ENCODE results near the gene CACHD1. TPM values are rescaled to one million over a fixed set of nuclear protein-coding genes. Genes with fewer than 3 reads are reported as not detected.

Gene CACHD1
- total and polyA plus RNA-seq, 9 of the 15 experiments (the other 6 are each of a cell fraction or from before 2014, with no cell fraction given) = 0.07 TPM; not detected in 8

DNA sequence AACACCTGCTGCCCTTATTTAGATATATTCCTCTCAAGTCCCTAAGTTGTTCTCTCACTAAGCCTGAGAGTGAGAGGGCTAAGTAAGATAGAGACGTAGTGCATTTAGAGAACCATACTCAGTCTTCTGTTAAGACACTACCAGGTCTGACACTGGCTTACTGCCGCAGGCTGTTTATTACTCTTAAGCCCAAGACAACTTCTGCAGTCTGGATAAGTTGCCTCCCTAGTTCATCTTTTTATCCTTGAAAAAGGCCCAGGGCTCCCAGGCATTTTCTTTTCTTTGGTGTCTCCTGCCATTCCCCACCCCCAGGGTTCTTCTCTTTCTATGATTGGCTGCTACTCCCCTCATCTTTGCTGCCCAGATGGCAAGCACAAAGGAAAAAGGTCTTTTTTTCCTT, 38.7 kb downstream of the CACHD1 start (continued):
- TF ChIP-seq HMGXB4 (CRISPR knock-in tag; IDR thresholded peaks at IDR 0.05) = no peak

DNA sequence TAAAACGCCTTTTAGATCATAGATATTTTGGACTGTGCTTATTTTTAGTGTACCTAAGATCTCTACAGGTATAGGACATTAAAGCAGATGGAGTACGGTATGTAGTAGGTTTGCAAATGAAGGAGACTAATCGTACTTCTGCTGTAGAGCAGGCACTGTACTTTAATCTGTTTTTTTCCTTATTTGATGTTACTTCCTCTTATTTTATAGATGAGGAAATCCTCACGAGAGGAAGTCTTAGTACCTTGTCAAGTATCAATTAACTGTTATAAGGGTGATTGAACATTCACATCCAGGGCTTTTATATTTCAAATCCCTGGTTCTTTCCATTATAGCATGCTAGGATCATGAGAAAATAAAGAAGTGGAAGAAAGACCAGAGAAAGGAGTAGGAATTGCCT, 41.1 kb downstream of the CACHD1 start:
- 0% methylated on average over 4 of the region's 4 CpGs for WGBS (ENCODE audit: insufficient coverage, low coverage, missing lambda C conversion rate)
- DNase-seq (ENCODE audit: extremely low read depth in 1 of 4, low spot score in 3 of 4) (no peak), ATAC-seq (no peak), FAIRE-seq (no peak)
- no peaks in the 10 kb centered on the region for H3K9me1 ChIP-seq (ENCODE audit: control insufficient read depth, insufficient read depth, low read length)
- ChIA-PET CTCF (ENCODE audit: low intra/inter-chr PET ratio) (no interaction called here), POLR2A (no interaction called here)
- H3K9ac ChIP-seq (ENCODE audit: insufficient read depth in 1 of 2, low read depth in 2 of 2, low read length in 2 of 2) = no peak overlapping the region
- in situ Hi-C loops (cut with MboI) = no loop called here
- no peaks in the 10 kb centered on the region for H3K4me1 ChIP-seq (replicated peaks in 1 of 2; ENCODE audit: control insufficient read depth in 2 of 2, insufficient read depth in 2 of 2, low read length in 2 of 2)
- no peak overlapping the region for H3K27ac ChIP-seq (ENCODE audit: extremely low read depth, low read depth, low read length)
- no peaks in the 10 kb centered on the region for H4K20me1 ChIP-seq (replicated peaks; ENCODE audit: control insufficient read depth, insufficient read depth, low read length)
- no peaks in the 10 kb centered on the region for H3K79me2 ChIP-seq (ENCODE audit: control insufficient read depth, insufficient read depth, low read length)
- H2AFZ ChIP-seq (ENCODE audit: low read depth, low read length) = no peak overlapping the region
- H3K27me3 ChIP-seq (ENCODE audit: control insufficient read depth in 2 of 2, insufficient read depth in 2 of 2, low read length in 2 of 2) = peaks cover 0 to 4% of the 10 kb centered on the region in 2 experiments; a peak in 2 of 5 replicates
- intact Hi-C loops (cut with micrococcal nuclease) = no loop called here
- H3K4me2 ChIP-seq (ENCODE audit: insufficient read depth, low read length) = no peak overlapping the region
- no peak overlapping the region for H3K4me3 ChIP-seq
- no peaks in the 10 kb centered on the region for H3K9me3 ChIP-seq (replicated peaks; ENCODE audit: control insufficient read depth, insufficient read depth, low read depth, low read length)
- BruUV-seq (replicated peaks) = no TSS peak
- no peaks in the 10 kb centered on the region for H3K36me3 ChIP-seq (ENCODE audit: control insufficient read depth, insufficient read depth, low read length)
- TF ChIP-seq ZNF354B (CRISPR knock-in tag; IDR thresholded peaks at IDR 0.05) (no peak), SP1 (CRISPR knock-in tag; IDR thresholded peaks at IDR 0.05) (no peak), ARNT (IDR thresholded peaks at IDR 0.05) (no peak), LARP7 (IDR thresholded peaks at IDR 0.05) (no peak), ZNF717 (CRISPR knock-in tag; IDR thresholded peaks at IDR 0.05) (no peak), GATAD2A (IDR thresholded peaks at IDR 0.05) (no peak), ZNF407 (IDR thresholded peaks at IDR 0.05; ENCODE audit: low read depth) (no peak), GABPB2 (CRISPR knock-in tag; conservative IDR thresholded peaks at IDR 0.05) (no peak), ZNF217 (CRISPR knock-in tag; IDR thresholded peaks at IDR 0.05) (no peak), MYNN (IDR thresholded peaks at IDR 0.05) (no peak), MYNN (CRISPR knock-in tag; IDR thresholded peaks at IDR 0.05) (no peak), KLF16 (IDR thresholded peaks at IDR 0.05) (no peak), JUND (IDR thresholded peaks at IDR 0.05; ENCODE audit: borderline replicate concordance, low read depth, low read length) (no peak), JUND (tag; IDR thresholded peaks at IDR 0.05; ENCODE audit: borderline replicate concordance, low read depth, low read length) (no peak), CC2D1A (IDR thresholded peaks at IDR 0.05) (no peak)

All from K562 (cell line).